SJSA1 (cell line): ENCODE measurements around the gene ACP1. TPM values are rescaled to one million over a fixed set of nuclear protein-coding genes. Genes with fewer than 3 reads are reported as not detected.

Source experiments
- DNase-seq, 2 experiments: peaks; one replicate each; pipeline ENCODE4 v3.0.0-alpha.2; 2015 to 2020; ENCODE audit warnings: low spot score in 2 of 2, low read depth in 1 of 2
- H3K27ac ChIP-seq: fragments of 250-450 bp; sonication (Bioruptor Pico); 2 replicates; pipeline ENCODE4 v1.5.1; 2020; ENCODE audit warnings: mild to moderate bottlenecking, moderate library complexity
- H3K27me3 ChIP-seq: fragments of 250-450 bp; sonication (Bioruptor Pico); replicated peaks from 2 replicates; pipeline ENCODE4 v1.5.1; 2020; ENCODE audit warnings: mild to moderate bottlenecking, moderate library complexity
- H3K36me3 ChIP-seq: fragments of 250-450 bp; sonication (Bioruptor Pico); 2 replicates; pipeline ENCODE4 v1.5.1; 2020; ENCODE audit warnings: mild to moderate bottlenecking
- H3K4me1 ChIP-seq: fragments of 250-450 bp; sonication (Bioruptor Pico); replicated peaks from 2 replicates; pipeline ENCODE4 v1.6.1; 2021; ENCODE audit warnings: mild to moderate bottlenecking
- H3K4me3 ChIP-seq: fragments of 250-450 bp; sonication (Bioruptor Pico); 2 replicates; pipeline ENCODE4 v1.5.1; 2020; ENCODE audit warnings: mild to moderate bottlenecking
- H3K9me3 ChIP-seq: fragments of 250-450 bp; sonication (Bioruptor Pico); replicated peaks from 2 replicates; pipeline ENCODE4 v1.5.1; 2020; ENCODE audit warnings: mild to moderate bottlenecking
- total RNA-seq: library from RNA; depleted of rRNA; stranded (reverse); fragments of >200 nt; shearing (Covaris generic); gene quantifications from 2 replicates; pipeline ENCODE4 v1.2.3, GENCODE V29; 2014; rRNA removed

Gene ACP1
- total RNA-seq, 1 experiment from 2014 or later = 189 TPM

- H3K9me3 ChIP-seq = no peaks in the 10 kb centered on the region
- peaks cover 17% of the 10 kb centered on the region for H3K4me1 ChIP-seq
- no peak overlapping the region for H3K4me3 ChIP-seq
- peak; percentile 69 to 75 for DNase-seq
- no peaks in the 10 kb centered on the region for H3K36me3 ChIP-seq
- H3K27ac ChIP-seq = peak overlapping the region; percentile 92
- H3K27me3 ChIP-seq = no peaks in the 10 kb centered on the region
Measured at GRCh38 chr2:317501-318424, 53.0 kb downstream of the ACP1 start.

GRCh38 chr2:319059-319600 lies 54.4 kb downstream of the ACP1 start:
- H3K9me3 ChIP-seq = no peaks in the 10 kb centered on the region
- no peaks in the 10 kb centered on the region for H3K27me3 ChIP-seq
- no peaks in the 10 kb centered on the region for H3K36me3 ChIP-seq
- no peak for DNase-seq
- no peak overlapping the region for H3K27ac ChIP-seq
- H3K4me1 ChIP-seq = peaks cover 17% of the 10 kb centered on the region
- no peak overlapping the region for H3K4me3 ChIP-seq

GRCh38 chr2:320561-320960 lies 55.8 kb downstream of the ACP1 start:
- Histone ChIP-seq H3K27me3 (no peaks in the 10 kb centered on the region), H3K36me3 (no peaks in the 10 kb centered on the region), H3K9me3 (no peaks in the 10 kb centered on the region), H3K27ac (no peak overlapping the region), H3K4me3 (no peak overlapping the region), H3K4me1 (peaks cover 17% of the 10 kb centered on the region)
- no peak for DNase-seq

GRCh38 chr2:322326-322725 lies 57.6 kb downstream of the ACP1 start:
- H3K4me1 ChIP-seq = peaks cover 14% of the 10 kb centered on the region
- no peaks in the 10 kb centered on the region for H3K9me3 ChIP-seq

GRCh38 chr2:323035-323434 lies 58.3 kb downstream of the ACP1 start:
- H3K9me3 ChIP-seq = no peaks in the 10 kb centered on the region

More at GRCh38 chr2:322326-322725, 57.6 kb downstream of the ACP1 start:
- Histone ChIP-seq H3K36me3 (no peaks in the 10 kb centered on the region), H3K27ac (no peak overlapping the region), H3K27me3 (no peaks in the 10 kb centered on the region), H3K4me3 (no peak overlapping the region)
- DNase-seq = no peak

More at GRCh38 chr2:323035-323434, 58.3 kb downstream of the ACP1 start:
- Histone ChIP-seq H3K36me3 (no peaks in the 10 kb centered on the region), H3K4me3 (no peak overlapping the region), H3K27ac (no peak overlapping the region), H3K4me1 (peaks cover 7% of the 10 kb centered on the region), H3K27me3 (no peaks in the 10 kb centered on the region)
- no peak for DNase-seq

Other genes starting within 250 kb of the ACP1 start
- not detected in 2 replicates for gene FAM110C, start 218.4 kb upstream of the ACP1 start, total RNA-seq
- gene SH3YL1, start 915 bp upstream of the ACP1 start, total RNA-seq = 19.0 and 57.6 TPM in 2 replicates
- not detected in 2 replicates for gene ALKAL2, start 23.1 kb downstream of the ACP1 start, total RNA-seq